GM12874 (cell line): ENCODE measurements around the gene PPEF2.

ENCODE experiments used
- CTCF ChIP-seq: IDR thresholded peaks from 2 replicates; pipeline ENCODE4 v1.5.1; 2011; ENCODE audit warnings: low read depth, mild to moderate bottlenecking, control low read depth, low read length, moderate library complexity; ENCODE audit not compliant: insufficient read depth

PPEF2 gene

GRCh38 chr4:75891611-75892010, 10.6 kb downstream of the PPEF2 start:
- no peak for TF ChIP-seq CTCF

DNA sequence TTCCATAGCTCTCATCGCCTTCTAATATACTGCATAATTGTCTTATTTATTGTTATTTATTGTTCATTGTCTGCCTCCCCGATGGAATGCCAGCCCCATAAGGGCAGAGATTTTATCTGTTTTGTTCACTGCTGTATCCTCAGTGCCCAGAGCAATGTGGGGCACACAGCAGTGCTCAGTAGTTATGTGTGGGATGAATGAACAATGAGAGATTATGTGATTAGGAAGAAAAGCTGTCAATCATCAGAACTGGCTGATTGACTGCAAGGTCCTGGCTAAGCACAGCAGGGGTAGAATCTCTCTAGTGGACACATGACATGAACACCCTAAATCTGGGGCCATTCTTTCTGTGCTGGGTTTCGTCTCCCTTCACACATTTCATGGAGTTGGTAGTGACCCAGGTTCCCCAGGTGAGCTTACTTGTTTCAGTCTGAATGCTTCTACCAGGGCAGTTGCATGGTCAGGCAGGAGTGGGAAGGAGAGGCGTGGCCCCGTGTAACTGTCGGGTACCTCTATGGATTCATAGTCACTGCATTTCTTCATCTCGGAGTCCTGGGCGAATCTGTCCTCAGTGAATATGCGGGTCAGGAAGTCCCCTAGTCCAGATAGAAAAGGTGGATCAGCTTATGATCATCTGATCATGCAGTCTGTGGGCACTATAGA, 12.6 kb downstream of the PPEF2 start:
- no peak for TF ChIP-seq CTCF

DNA sequence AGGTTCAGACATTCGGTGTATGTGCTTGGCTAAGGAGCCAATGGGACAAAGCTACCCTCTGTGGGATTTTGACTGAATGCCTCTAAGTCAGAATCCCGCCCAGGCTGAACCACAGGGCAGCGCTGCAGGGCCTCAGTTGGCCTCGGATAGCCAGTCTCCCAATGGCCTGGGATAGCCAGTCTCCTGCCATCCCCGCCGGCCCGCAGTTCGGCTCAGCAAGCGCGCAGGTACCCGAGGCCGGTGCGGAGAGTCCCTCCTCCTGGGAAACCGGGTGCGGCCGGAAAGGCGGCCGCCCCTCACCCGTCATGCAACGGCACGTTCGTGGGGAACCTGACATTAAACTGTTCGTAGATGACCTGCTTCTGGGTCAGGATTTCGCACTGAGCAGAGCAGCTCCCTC, 16.1 kb downstream of the PPEF2 start:
- no peak for TF ChIP-seq CTCF

- no peak for TF ChIP-seq CTCF
These were observed 20.8 kb downstream of the PPEF2 start for GRCh38 chr4:75881476-75881875.

GRCh38 chr4:75880278-75880677, 22.0 kb downstream of the PPEF2 start:
- no peak for TF ChIP-seq CTCF

DNA sequence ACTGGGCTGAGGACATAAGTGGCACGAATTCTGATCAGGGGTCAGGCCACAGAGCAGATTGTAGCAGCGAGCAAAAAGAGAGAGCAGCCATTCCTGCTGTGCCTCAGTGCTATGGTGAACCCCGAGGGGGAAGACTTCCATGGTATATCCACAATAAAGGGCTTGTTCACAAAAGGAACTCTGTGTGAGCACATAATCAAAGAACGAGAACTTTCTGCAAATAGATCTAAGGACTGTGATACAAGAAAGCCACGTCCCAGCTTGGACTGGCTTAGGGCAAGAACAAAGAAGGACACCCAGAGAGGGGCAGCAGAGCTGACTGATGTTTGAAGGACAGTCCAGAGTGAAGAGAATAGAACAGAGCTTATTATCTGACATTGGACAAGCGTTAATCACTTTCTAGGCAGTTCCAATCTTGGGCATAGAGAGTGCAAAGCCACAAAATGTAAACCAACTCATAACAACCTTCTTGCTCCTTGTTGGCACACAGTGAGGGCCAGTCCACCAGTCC, 24.0 kb downstream of the PPEF2 start:
- TF ChIP-seq CTCF, result no peak

DNA sequence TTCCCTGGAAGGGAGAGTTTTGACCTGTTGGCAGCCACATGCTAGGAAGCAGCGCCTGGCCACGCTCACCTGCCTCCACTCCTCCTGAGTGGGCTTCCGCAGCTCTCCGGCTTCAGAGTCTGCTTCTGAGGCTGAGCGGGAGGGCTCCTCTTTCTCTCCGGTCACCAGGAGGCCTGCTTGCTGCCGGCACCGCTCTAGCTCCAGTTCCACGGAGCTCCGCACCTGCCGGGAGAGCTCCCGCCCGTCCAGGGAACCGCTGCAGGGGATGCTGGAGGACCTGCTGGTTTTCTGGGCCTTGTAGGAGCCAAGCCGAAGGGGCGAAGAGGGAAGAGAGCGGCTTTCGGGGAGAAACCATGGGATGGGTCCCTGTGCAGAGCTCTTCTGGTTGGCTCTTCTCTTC, 26.0 kb downstream of the PPEF2 start:
- TF ChIP-seq CTCF, result no peak
